Central memory CD8-positive, alpha-beta T cell (primary cell): ENCODE measurements around the gene APBB2.

Experiments used
- ATAC-seq: fragments of 150-1000 bp; cut with Tn5 transposase; replicated peaks from 2 replicates; pipeline ENCODE4 v1.10.0; 2022; ENCODE audit warnings: mild to moderate bottlenecking, moderate FRiP score, moderate number of reproducible peaks; ENCODE audit not compliant: poor library complexity, severe bottlenecking; ENCODE audit errors: extremely low read depth
- DNase-seq, 2 donors: peaks; one replicate each; pipeline ENCODE4 v3.0.0; 2021; ENCODE audit warnings: low spot score in 2 of 2
- H3K27ac Mint-ChIP-seq: one replicate; pipeline ENCODE4 v1.8.0; 2022; ENCODE audit warnings: low read depth, mild to moderate bottlenecking, moderate library complexity, mixed read lengths
- H3K27me3 Mint-ChIP-seq: one replicate; pipeline ENCODE4 v1.8.0; 2022; ENCODE audit warnings: mixed read lengths
- H3K36me3 Mint-ChIP-seq: one replicate; pipeline ENCODE4 v1.8.0; 2022; ENCODE audit warnings: mild to moderate bottlenecking, moderate library complexity, mixed read lengths; ENCODE audit not compliant: insufficient read depth
- H3K4me1 Mint-ChIP-seq: one replicate; pipeline ENCODE4 v1.8.0; 2022; ENCODE audit warnings: mixed read lengths
- H3K4me3 Mint-ChIP-seq: one replicate; pipeline ENCODE4 v1.8.0; 2022; ENCODE audit warnings: mild to moderate bottlenecking, moderate library complexity, mixed read lengths
- H3K9me3 Mint-ChIP-seq: one replicate; pipeline ENCODE4 v1.8.0; 2022; ENCODE audit warnings: mixed read lengths

Gene APBB2

GRCh38 chr4:41214136-41214824 lies at the start of gene APBB2:
APBB2 (minus strand) TSS chr4:41214542; CDS start chr4:41033254, 181,288 bp downstream.
- Mint-ChIP-seq H3K27me3 (peaks cover 71% of the 10 kb centered on the region), H3K4me3 (peak within 1 kb of the TSS; percentile 50), H3K36me3 (no peaks in the 10 kb centered on the region), H3K4me1 (no peaks in the 10 kb centered on the region), H3K9me3 (no peaks in the 10 kb centered on the region), H3K27ac (no peak within 1 kb of the TSS)
- no peak for ATAC-seq
- no peak for DNase-seq

GRCh38 chr4:41262198-41262597 lies 47.9 kb upstream of the APBB2 start:
- no peak for ATAC-seq
- peaks cover 30% of the 10 kb centered on the region for H3K27me3 Mint-ChIP-seq
- H3K4me1 Mint-ChIP-seq = no peaks in the 10 kb centered on the region

GRCh38 chr4:41260116-41260733 lies 45.9 kb upstream of the APBB2 start:
- H3K4me3 Mint-ChIP-seq = no peak overlapping the region
- H3K36me3 Mint-ChIP-seq = no peaks in the 10 kb centered on the region
- peaks cover 46% of the 10 kb centered on the region for H3K27me3 Mint-ChIP-seq
- H3K27ac Mint-ChIP-seq = no peak overlapping the region
- ATAC-seq (no peak), DNase-seq (no peak)
- no peaks in the 10 kb centered on the region for H3K4me1 Mint-ChIP-seq
- H3K9me3 Mint-ChIP-seq = no peaks in the 10 kb centered on the region

More at GRCh38 chr4:41262198-41262597, 47.9 kb upstream of the APBB2 start:
- no peak overlapping the region for H3K27ac Mint-ChIP-seq
- H3K4me3 Mint-ChIP-seq = no peak overlapping the region
- no peak for DNase-seq
- no peaks in the 10 kb centered on the region for H3K9me3 Mint-ChIP-seq
- no peaks in the 10 kb centered on the region for H3K36me3 Mint-ChIP-seq

- no peak for ATAC-seq
- H3K27ac Mint-ChIP-seq = no peak overlapping the region
- H3K4me1 Mint-ChIP-seq = no peaks in the 10 kb centered on the region
- no peaks in the 10 kb centered on the region for H3K9me3 Mint-ChIP-seq
- H3K4me3 Mint-ChIP-seq = no peak overlapping the region
- no peak for DNase-seq
- no peaks in the 10 kb centered on the region for H3K36me3 Mint-ChIP-seq
- peaks cover 53% of the 10 kb centered on the region for H3K27me3 Mint-ChIP-seq
These were observed 44.4 kb upstream of the APBB2 start for GRCh38 chr4:41258783-41259182.

GRCh38 chr4:41257906-41258305 lies 43.6 kb upstream of the APBB2 start:
- no peaks in the 10 kb centered on the region for H3K4me1 Mint-ChIP-seq
- no peaks in the 10 kb centered on the region for H3K9me3 Mint-ChIP-seq
- no peak overlapping the region for H3K27ac Mint-ChIP-seq
- no peak for ATAC-seq
- H3K27me3 Mint-ChIP-seq = peaks cover 54% of the 10 kb centered on the region
- DNase-seq = no peak
- H3K36me3 Mint-ChIP-seq = no peaks in the 10 kb centered on the region
- peak overlapping the region; percentile 51 for H3K4me3 Mint-ChIP-seq

GRCh38 chr4:41257257-41257901 lies 43.0 kb upstream of the APBB2 start:
- DNase-seq = no peak
- Mint-ChIP-seq H3K36me3 (no peaks in the 10 kb centered on the region), H3K4me3 (peak overlapping the region; percentile 51), H3K4me1 (no peaks in the 10 kb centered on the region), H3K27ac (no peak overlapping the region), H3K27me3 (peaks cover 54% of the 10 kb centered on the region), H3K9me3 (no peaks in the 10 kb centered on the region)
- ATAC-seq = no peak

- H3K9me3 Mint-ChIP-seq = no peaks in the 10 kb centered on the region
- peaks cover 52% of the 10 kb centered on the region for H3K27me3 Mint-ChIP-seq
- ATAC-seq (no peak), DNase-seq (no peak)
- no peaks in the 10 kb centered on the region for H3K36me3 Mint-ChIP-seq
- H3K27ac Mint-ChIP-seq = no peak within 1 kb of the TSS
- no peaks in the 10 kb centered on the region for H3K4me1 Mint-ChIP-seq
- H3K4me3 Mint-ChIP-seq = peak within 1 kb of the TSS; percentile 51
These were observed 42.5 kb upstream of the APBB2 start, which contains the start of gene UCHL1 for GRCh38 chr4:41256740-41257256. UCHL1 (plus strand) TSS chr4:41256928; CDS start chr4:41256977, 49 bp downstream.

- no peak for DNase-seq
- Mint-ChIP-seq H3K27ac (no peak overlapping the region), H3K9me3 (no peaks in the 10 kb centered on the region), H3K36me3 (no peaks in the 10 kb centered on the region), H3K4me1 (no peaks in the 10 kb centered on the region), H3K4me3 (no peak overlapping the region), H3K27me3 (peaks cover 46% of the 10 kb centered on the region)
- ATAC-seq = no peak
These were observed 41.9 kb upstream of the APBB2 start for GRCh38 chr4:41256131-41256739.

GRCh38 chr4:41245983-41246382 lies 31.6 kb upstream of the APBB2 start:
- H3K36me3 Mint-ChIP-seq = no peaks in the 10 kb centered on the region
- H3K27ac Mint-ChIP-seq = no peak overlapping the region
- no peak for DNase-seq
- H3K4me1 Mint-ChIP-seq = no peaks in the 10 kb centered on the region
- no peaks in the 10 kb centered on the region for H3K27me3 Mint-ChIP-seq
- no peak overlapping the region for H3K4me3 Mint-ChIP-seq
- no peak for ATAC-seq
- H3K9me3 Mint-ChIP-seq = no peaks in the 10 kb centered on the region

GRCh38 chr4:41241919-41242318 lies 27.6 kb upstream of the APBB2 start:
- H3K9me3 Mint-ChIP-seq = no peaks in the 10 kb centered on the region
- no peaks in the 10 kb centered on the region for H3K27me3 Mint-ChIP-seq
- no peaks in the 10 kb centered on the region for H3K4me1 Mint-ChIP-seq
- ATAC-seq (no peak), DNase-seq (no peak)
- H3K36me3 Mint-ChIP-seq = no peaks in the 10 kb centered on the region
- no peak overlapping the region for H3K27ac Mint-ChIP-seq
- no peak overlapping the region for H3K4me3 Mint-ChIP-seq

GRCh38 chr4:41236508-41236907 lies 22.2 kb upstream of the APBB2 start:
- Mint-ChIP-seq H3K27me3 (no peaks in the 10 kb centered on the region), H3K4me3 (no peak overlapping the region), H3K36me3 (no peaks in the 10 kb centered on the region), H3K9me3 (no peaks in the 10 kb centered on the region), H3K27ac (no peak overlapping the region), H3K4me1 (no peaks in the 10 kb centered on the region)
- DNase-seq (no peak), ATAC-seq (no peak)

GRCh38 chr4:41236032-41236431 lies 21.7 kb upstream of the APBB2 start:
- no peak for DNase-seq
- ATAC-seq = no peak
- no peak overlapping the region for H3K4me3 Mint-ChIP-seq
- no peaks in the 10 kb centered on the region for H3K9me3 Mint-ChIP-seq
- H3K36me3 Mint-ChIP-seq = no peaks in the 10 kb centered on the region
- H3K27me3 Mint-ChIP-seq = no peaks in the 10 kb centered on the region
- H3K4me1 Mint-ChIP-seq = no peaks in the 10 kb centered on the region
- no peak overlapping the region for H3K27ac Mint-ChIP-seq
